Neuronal stem cell (in vitro differentiated cells): ENCODE data around the gene ZBTB32.

ENCODE experiments used
- DNase-seq: peaks from one replicate; pipeline ENCODE4 v3.0.0-alpha.2; 2013; ENCODE audit warnings: low spot score
- H2AFZ ChIP-seq: one replicate; pipeline ENCODE4 v1.6.1; 2013; ENCODE audit warnings: mild to moderate bottlenecking, low read length, inconsistent platforms
- H2AK5ac ChIP-seq: 2 replicates; pipeline ENCODE4 v1.6.1; 2013; ENCODE audit warnings: low read depth, mild to moderate bottlenecking, inconsistent platforms, low read length, moderate library complexity, mixed read lengths
- H2BK120ac ChIP-seq: 2 replicates; pipeline ENCODE4 v1.6.1; 2013; ENCODE audit warnings: low read depth, mild to moderate bottlenecking, inconsistent platforms, low read length, moderate library complexity, mixed read lengths
- H2BK12ac ChIP-seq: one replicate; pipeline ENCODE4 v1.6.1; 2013; ENCODE audit warnings: low read length, inconsistent platforms
- H2BK15ac ChIP-seq: 2 replicates; pipeline ENCODE4 v1.6.1; 2013; ENCODE audit warnings: mild to moderate bottlenecking, low read length, inconsistent platforms, mixed read lengths
- H2BK5ac ChIP-seq: one replicate; pipeline ENCODE4 v1.6.1; 2013; ENCODE audit warnings: inconsistent platforms, mild to moderate bottlenecking, low read length, moderate library complexity
- H3K14ac ChIP-seq: one replicate; pipeline ENCODE4 v1.6.1; 2013; ENCODE audit warnings: low read length, inconsistent platforms
- H3K18ac ChIP-seq: 2 replicates; pipeline ENCODE4 v1.6.1; 2013; ENCODE audit warnings: low read length, inconsistent platforms
- H3K23ac ChIP-seq: 2 replicates; pipeline ENCODE4 v1.6.1; 2013; ENCODE audit warnings: low read depth, mild to moderate bottlenecking, mixed read lengths, low read length, inconsistent platforms; ENCODE audit not compliant: poor library complexity
- H3K27ac ChIP-seq: replicated peaks from 3 replicates; pipeline ENCODE4 v1.5.1; 2013; ENCODE audit warnings: low read length, inconsistent platforms
- H3K27me3 ChIP-seq, 3 experiments: 2 replicates each; pipeline ENCODE4 v1.6.1; 2013; ENCODE audit warnings: low read length in 3 of 3, mild to moderate bottlenecking in 2 of 3, inconsistent platforms in 1 of 3, low read depth in 1 of 3, mixed read lengths in 1 of 3, moderate library complexity in 1 of 3; ENCODE audit not compliant: control insufficient read depth in 3 of 3, insufficient read depth in 3 of 3
- H3K36me3 ChIP-seq, 2 donors: replicated peaks in 1 of 2; 2 replicates each; pipeline ENCODE4 v1.6.1; 2013; ENCODE audit warnings: low read length in 2 of 2; ENCODE audit not compliant: control insufficient read depth in 2 of 2, insufficient read depth in 2 of 2
- H3K4ac ChIP-seq: 2 replicates; pipeline ENCODE4 v1.6.1; 2013; ENCODE audit warnings: inconsistent platforms, mild to moderate bottlenecking, low read length, moderate library complexity
- H3K4me1 ChIP-seq, 2 donors: 1 replicate in 1 of 2; 2 replicates in 1 of 2; pipeline ENCODE4 v1.6.1; 2013; ENCODE audit warnings: low read length in 2 of 2, low read depth in 1 of 2; ENCODE audit not compliant: control insufficient read depth in 2 of 2, insufficient read depth in 1 of 2
- H3K4me2 ChIP-seq: one replicate; pipeline ENCODE4 v1.6.1; 2013; ENCODE audit warnings: mild to moderate bottlenecking, low read length, inconsistent platforms; ENCODE audit not compliant: insufficient read depth, poor library complexity, severe bottlenecking
- H3K4me3 ChIP-seq, 2 donors: 2 replicates each; pipeline ENCODE4 v1.5.1; 2013; ENCODE audit warnings: low read length in 2 of 2, mild to moderate bottlenecking in 2 of 2, inconsistent platforms in 1 of 2, moderate library complexity in 1 of 2
- H3K79me1 ChIP-seq: one replicate; pipeline ENCODE4 v1.6.1; 2013; ENCODE audit warnings: low read depth, mild to moderate bottlenecking, inconsistent platforms, low read length, moderate library complexity
- H3K9ac ChIP-seq: one replicate; pipeline ENCODE4 v1.6.1; 2013; ENCODE audit warnings: mild to moderate bottlenecking, low read depth, low read length, inconsistent platforms; ENCODE audit not compliant: poor library complexity
- H3K9me3 ChIP-seq, 2 donors: replicated peaks in 1 of 2; 2 replicates each; pipeline versions ENCODE3 to v1.6.1; 2013; ENCODE audit warnings: low read length in 2 of 2, mild to moderate bottlenecking in 2 of 2, inconsistent platforms in 1 of 2, low read depth in 1 of 2, mixed read lengths in 1 of 2, moderate library complexity in 1 of 2; ENCODE audit not compliant: control insufficient read depth in 2 of 2, insufficient read depth in 1 of 2
- H4K8ac ChIP-seq: one replicate; pipeline ENCODE4 v1.6.1; 2013; ENCODE audit warnings: low read depth, mild to moderate bottlenecking, inconsistent platforms, low read length, moderate library complexity
- H4K91ac ChIP-seq: one replicate; pipeline ENCODE4 v1.6.1; 2013; ENCODE audit warnings: low read length, low read depth, mild to moderate bottlenecking, inconsistent platforms; ENCODE audit not compliant: poor library complexity
- WGBS, 2 donors: extraction: QIAGEN DNeasy Blood & Tissue Kit; methylation state at CpG; one replicate each; pipeline ENCODE4 v1.1.7; 2013; ENCODE audit warnings: missing lambda C conversion rate in 2 of 2, mixed read lengths in 1 of 2; ENCODE audit not compliant: insufficient read length in 2 of 2, insufficient replicate concordance in 1 of 2; ENCODE audit errors: extremely low coverage in 2 of 2; 5-methylcytosine and 5-hydroxymethylcytosine counted together

ZBTB32 gene

DNA sequence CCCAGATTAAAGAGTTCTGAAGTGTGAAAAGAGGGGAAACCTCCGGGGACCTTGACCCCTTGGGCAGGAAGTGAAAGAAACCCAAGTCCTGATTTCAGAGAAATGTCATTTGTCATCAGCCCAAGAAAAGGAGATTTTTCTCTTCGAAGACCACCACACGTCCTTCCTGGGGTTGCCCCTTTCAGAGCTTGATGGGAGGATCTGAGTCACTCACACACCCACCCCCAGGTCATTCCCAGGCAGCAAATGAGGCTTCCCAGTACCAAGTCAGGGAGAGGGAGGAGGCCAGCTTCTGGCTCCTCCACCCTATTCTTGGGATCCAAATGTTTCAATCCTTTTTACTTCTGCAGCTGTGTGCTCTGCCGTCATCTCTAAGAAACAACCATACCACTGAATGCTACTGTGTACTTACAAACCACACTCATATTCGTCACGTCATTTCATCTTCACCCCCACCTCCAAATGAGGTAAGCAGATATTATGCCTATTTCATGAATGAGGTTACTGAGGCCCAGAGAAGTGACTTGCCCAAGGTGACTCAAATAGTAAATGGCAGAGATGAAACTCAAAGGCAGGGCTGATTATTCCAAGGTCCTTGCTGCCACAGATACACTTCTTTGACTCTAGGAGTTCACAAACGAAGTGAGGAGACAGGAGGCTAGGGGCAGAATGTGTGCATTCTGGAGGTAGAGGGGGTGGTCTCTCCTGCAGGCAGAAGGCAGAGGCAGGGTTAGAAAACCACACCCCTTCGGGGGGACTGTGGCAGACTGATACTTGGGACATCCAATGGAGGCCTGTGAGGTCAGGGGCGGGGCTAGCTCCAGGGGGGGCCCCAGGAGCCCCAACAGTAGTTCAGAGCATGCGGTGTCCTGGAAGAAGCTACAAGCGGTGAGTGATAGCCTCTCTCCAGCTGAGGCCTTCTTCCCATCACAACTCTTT lies 8.5 kb downstream of the ZBTB32 start:
- Histone ChIP-seq H3K27me3 (peaks cover 0 to 5% (median 0%) of the 10 kb centered on the region in 3 experiments), H3K36me3 (no peaks in the 10 kb centered on the region), H3K9ac (no peak overlapping the region), H3K14ac (no peak overlapping the region), H3K9me3 (no peaks in the 10 kb centered on the region), H2BK15ac (no peak overlapping the region), H4K8ac (no peak overlapping the region), H3K4ac (no peak overlapping the region), H3K4me3 (no peak overlapping the region), H3K18ac (no peak overlapping the region), H3K4me1 (peaks cover 11 to 15% of the 10 kb centered on the region in 2 donors), H2AK5ac (no peak overlapping the region), H3K27ac (no peak overlapping the region), H2AFZ (no peak overlapping the region), H2BK120ac (no peak overlapping the region), H3K23ac (no peak overlapping the region), H3K4me2 (no peak overlapping the region), H2BK5ac (no peak overlapping the region), H2BK12ac (no peak overlapping the region), H4K91ac (no peak overlapping the region), H3K79me1 (peaks cover 6% of the 10 kb centered on the region)
- WGBS, 2 donors = 100% methylated on average over 2 of the region's 11 CpGs; no CpG with 5 or more reads in 1 of the 2 donors
- DNase-seq = no peak

DNA sequence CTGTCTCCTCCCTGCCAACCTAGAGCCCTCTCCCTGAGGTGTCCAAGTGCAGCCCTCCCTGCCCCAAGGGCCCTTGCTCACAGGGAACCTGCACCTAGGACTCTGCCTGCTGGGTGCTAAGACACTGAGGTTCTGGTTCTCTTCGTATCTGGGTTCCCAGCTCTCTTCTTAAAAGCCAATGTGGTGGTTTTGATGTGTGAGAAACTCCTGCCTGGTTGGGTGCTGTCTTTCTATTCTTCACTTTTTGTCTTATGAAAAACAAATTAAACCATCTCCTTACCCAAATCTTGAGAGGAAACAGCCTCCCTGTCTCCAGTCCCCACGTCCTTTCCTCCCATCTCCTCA lies 9.1 kb downstream of the ZBTB32 start:
- no peak overlapping the region for H3K4me3 ChIP-seq
- WGBS, 2 donors = no CpG with 5 or more reads among the region's 2 CpGs

DNA sequence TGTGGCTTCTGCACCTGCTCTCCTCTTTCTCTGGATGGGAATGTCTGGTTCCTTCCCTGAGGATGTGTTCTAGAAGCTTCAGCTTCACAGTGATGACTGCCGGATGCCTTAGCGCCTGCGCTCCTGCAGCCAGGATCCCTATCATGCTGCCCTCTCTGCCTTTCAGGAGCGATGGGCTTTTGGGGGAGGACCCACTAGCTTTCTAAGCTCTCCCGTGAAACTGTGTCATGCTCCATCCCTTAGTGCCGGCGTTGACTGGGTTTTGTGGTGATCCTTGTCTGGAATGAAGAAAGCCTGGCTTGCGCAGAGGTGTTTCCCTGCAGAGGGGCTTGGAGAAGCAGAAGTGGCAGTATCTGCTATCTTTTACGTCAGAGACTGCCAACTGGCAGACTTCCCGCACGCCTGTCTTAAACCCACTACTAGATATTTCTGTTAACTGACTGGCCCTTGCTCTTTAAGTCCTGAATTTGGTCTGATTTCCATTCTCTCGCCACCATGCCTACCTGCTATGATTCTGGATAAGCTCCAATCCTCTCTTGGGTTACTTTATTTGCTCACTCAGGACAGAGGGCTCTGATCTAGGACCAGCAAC lies 9.6 kb downstream of the ZBTB32 start:
- no CpG with 5 or more reads among the region's 12 CpGs for whole genome bisulfite sequencing, 2 donors
- H3K36me3 ChIP-seq = no peaks in the 10 kb centered on the region
- H2AK5ac ChIP-seq = peak overlapping the region; percentile 7
- H3K4me3 ChIP-seq = no peak overlapping the region
- no peak overlapping the region for H2BK12ac ChIP-seq
- H3K27ac ChIP-seq = no peak overlapping the region
- H3K4me1 ChIP-seq = peaks cover 15 to 20% of the 10 kb centered on the region in 2 donors
- no peak overlapping the region for H4K91ac ChIP-seq
- no peak overlapping the region for H3K4ac ChIP-seq
- peaks cover 11% of the 10 kb centered on the region for H3K79me1 ChIP-seq
- peaks cover 0 to 5% (median 0%) of the 10 kb centered on the region in 3 experiments for H3K27me3 ChIP-seq
- no peak overlapping the region for H2BK5ac ChIP-seq
- no peak overlapping the region for H4K8ac ChIP-seq
- H3K23ac ChIP-seq = no peak overlapping the region
- H2BK120ac ChIP-seq = no peak overlapping the region
- H2BK15ac ChIP-seq = no peak overlapping the region
- no peak overlapping the region for H3K18ac ChIP-seq
- H2AFZ ChIP-seq = no peak overlapping the region
- H3K9ac ChIP-seq = no peak overlapping the region
- no peak overlapping the region for H3K14ac ChIP-seq
- no peak for DNase-seq
- H3K4me2 ChIP-seq = no peak overlapping the region
- no peaks in the 10 kb centered on the region for H3K9me3 ChIP-seq

More for the DNA sequence above, 9.1 kb downstream of the ZBTB32 start:
- Histone ChIP-seq H2AFZ (no peak overlapping the region), H2AK5ac (peak overlapping the region; percentile 7), H2BK5ac (no peak overlapping the region), H3K79me1 (peaks cover 9% of the 10 kb centered on the region), H3K14ac (no peak overlapping the region), H2BK15ac (no peak overlapping the region), H3K27ac (no peak overlapping the region), H3K4me1 (peaks cover 11 to 16% of the 10 kb centered on the region in 2 donors), H3K9me3 (no peaks in the 10 kb centered on the region), H3K9ac (no peak overlapping the region), H3K27me3 (peaks cover 0 to 5% (median 0%) of the 10 kb centered on the region in 3 experiments), H2BK12ac (no peak overlapping the region), H3K36me3 (no peaks in the 10 kb centered on the region), H3K4me2 (no peak overlapping the region), H3K4ac (no peak overlapping the region), H3K18ac (no peak overlapping the region), H3K23ac (no peak overlapping the region), H4K8ac (no peak overlapping the region), H4K91ac (no peak overlapping the region), H2BK120ac (no peak overlapping the region)
- DNase-seq = no peak
